ENCODE measurements around the gene POMGNT2.

POMGNT2 gene

DNA sequence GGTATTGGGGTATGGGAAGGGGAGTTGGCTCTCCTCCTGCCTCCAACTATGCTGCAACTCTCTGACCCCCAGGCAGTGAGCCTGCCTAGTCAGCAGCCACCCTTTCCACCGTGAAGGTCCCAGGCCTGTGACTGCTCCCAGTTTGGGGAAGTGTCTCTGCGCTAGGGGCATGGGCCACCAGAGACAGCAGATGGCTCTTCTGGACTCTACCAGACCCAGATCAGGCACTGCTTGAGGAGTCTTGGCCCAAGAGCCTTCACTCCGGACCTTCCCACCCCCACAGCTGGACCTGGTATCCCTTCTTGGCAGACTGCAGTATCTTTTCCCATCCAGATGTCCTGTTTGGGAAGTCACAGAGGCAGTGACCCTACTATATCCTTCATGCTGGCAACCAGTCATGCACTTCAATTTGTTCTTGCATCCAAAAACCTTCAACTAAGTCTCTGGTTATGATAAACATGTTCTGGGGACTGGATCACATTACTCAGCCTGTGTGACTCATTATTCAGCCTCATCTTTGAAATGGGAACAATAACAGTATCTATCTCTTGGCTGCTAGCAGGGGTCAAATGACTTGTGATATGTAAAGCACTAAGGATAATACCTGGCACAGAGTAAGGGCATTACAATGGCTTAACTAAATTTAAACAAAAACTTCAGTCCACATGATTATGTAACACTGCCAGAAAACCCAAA, 62.7 kb downstream of the POMGNT2 start:
- DNase-seq: no peak

GRCh38 chr3:43041517-43041916, 64.4 kb downstream of the POMGNT2 start:
- no peak for DNase-seq

DNA sequence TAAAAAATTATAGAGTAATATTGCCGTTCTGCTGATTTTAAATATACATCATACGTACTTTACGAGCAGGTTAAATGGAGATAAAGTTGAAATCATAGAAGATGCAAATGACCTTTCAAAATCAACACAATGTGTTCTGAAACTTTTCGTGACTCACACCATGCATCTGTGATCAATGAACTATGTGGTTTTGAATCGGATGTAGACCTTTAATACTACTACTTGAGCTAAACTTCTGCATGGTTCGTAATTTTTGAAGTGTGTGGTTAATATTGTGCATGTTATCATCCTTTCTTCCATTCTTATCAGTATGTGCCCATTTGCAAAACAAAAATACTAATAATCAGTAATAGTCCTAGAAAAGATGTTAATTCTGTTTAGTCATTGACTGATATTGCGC, 67.9 kb downstream of the POMGNT2 start:
- DNase-seq: no peak

GRCh38 chr3:43036621-43037423, 69.1 kb downstream of the POMGNT2 start:
- DNase-seq: no peak

DNA sequence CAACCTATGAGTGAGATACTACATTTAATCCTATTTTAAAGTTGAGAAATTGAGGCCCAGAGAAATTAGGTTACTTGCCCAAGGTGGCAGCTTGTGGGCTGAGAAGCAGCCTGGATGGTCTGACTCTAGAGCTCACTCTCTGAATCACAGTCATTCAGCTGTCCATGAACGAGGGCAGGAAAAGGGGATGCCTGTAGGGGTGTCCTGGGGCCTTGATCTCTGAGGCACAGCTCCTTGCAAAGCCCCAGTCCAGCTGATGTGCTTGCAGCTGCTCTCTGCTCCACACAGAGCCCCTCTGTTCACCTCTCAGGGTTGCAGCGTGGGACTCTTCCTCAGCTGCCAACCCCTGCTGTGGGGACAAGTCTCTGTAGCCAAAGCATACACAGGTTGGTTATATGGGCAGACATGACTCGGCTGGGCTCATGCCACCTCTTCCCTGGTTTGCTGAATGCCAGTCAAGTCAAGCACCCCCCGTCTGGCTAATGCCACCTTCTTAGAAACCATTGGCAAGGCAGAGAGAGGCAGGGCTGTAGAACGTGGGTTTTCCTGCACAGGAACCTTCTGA, 70.0 kb downstream of the POMGNT2 start:
- no peak for DNase-seq

- DNase-seq: no peak
Measured at GRCh38 chr3:43034911-43035310, 71.0 kb downstream of the POMGNT2 start.

DNA sequence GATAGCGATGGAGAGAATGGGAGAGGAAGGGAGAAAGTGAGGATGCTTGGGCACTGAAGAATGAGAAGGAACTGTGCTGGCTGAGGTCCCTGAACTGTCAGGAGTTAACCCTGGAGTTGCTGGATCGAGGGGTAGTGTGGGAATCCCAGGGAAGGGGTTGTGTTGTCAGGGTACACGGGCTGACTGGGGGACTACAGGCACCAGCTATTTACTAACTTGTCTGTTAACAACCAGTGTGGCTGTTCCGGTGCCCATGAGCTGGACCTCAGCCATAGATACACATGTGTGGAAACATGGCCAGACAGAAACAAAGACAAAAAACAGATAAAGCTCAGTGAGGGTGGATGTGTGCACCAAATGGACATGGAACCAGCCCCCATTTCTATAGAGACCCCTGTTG, 71.7 kb downstream of the POMGNT2 start:
- DNase-seq: no peak

GRCh38 chr3:43032646-43033628, 72.9 kb downstream of the POMGNT2 start:
- DNase-seq: no peak

DNA sequence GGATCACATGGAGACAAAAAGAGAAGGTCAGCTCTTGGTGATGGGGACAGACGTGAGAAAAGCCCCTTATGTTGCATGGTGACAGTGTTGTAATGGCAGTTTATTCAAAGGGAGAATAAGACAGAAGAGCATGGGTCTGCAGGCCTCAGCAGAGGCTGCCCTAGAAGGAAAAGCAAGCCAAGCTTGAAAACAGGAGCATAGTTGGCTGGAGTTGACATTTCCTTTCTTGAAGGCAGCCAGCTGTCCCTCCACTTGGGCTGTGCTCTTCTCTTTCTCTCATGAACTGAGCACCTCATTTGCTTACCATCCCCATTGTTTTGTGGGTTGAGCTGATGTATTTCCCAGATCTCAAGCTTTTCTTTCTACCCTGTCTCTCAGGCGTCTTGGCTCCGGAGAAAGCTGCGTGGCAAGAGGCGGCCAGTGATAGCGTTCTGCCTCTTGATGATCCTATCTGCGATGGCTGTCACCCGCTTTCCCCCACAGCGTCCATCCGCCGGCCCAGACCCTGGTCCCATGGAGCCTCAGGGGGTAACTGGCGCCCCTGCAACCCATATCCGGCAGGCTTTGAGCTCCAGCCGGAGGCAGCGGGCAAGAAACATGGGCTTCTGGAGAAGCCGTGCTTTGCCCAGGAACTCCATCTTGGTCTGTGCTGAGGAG, 73.9 kb downstream of the POMGNT2 start:
- no peak for DNase-seq

GRCh38 chr3:43031485-43031884, 74.4 kb downstream of the POMGNT2 start:
- DNase-seq: no peak

- DNase-seq: no peak
Measured at GRCh38 chr3:43030162-43030935, 75.5 kb downstream of the POMGNT2 start.
